MCF 10A (cell line): Measurements from ENCODE around the gene EXOC3. TPM values are rescaled to one million over a fixed set of nuclear protein-coding genes. Genes with fewer than 3 reads are reported as not detected.

Experiments used
- BruUV-seq: library from RNA; stranded (reverse); fragments of 400-500 nt; replicated peaks from 2 replicates; lab custom pipeline; 2021; lab: Mats Ljungman, UMichigan
- CTCF ChIA-PET: fragments of 300-600 bp; sonication (Branson Sonifier 250); formaldehyde crosslinking; extraction: SDS; loops from one replicate; lab custom pipeline; 2021; ENCODE audit warnings: antibody characterized with exemption, inconsistent platforms; lab: Yijun Ruan, JAX
- POLR2A ChIA-PET: fragments of 300-600, 350-650 bp; sonication (Branson Sonifier 250); formaldehyde crosslinking; extraction: SDS; loops from one replicate; lab custom pipeline; 2020; ENCODE audit warnings: antibody characterized with exemption, inconsistent platforms; lab: Yijun Ruan, JAX
- DNase-seq: peaks from one replicate; pipeline ENCODE4 v3.0.0-alpha.2; 2018; ENCODE audit not compliant: unreplicated experiment
- H3K27ac Mint-ChIP-seq: one replicate; pipeline ENCODE4 v1.8.0; 2022; ENCODE audit warnings: mild to moderate bottlenecking, low read depth, mixed read lengths; ENCODE audit not compliant: unreplicated experiment
- H3K27me3 Mint-ChIP-seq: one replicate; pipeline ENCODE4 v1.8.0; 2022; ENCODE audit warnings: mixed read lengths; ENCODE audit not compliant: insufficient read depth, unreplicated experiment
- H3K36me3 Mint-ChIP-seq: one replicate; pipeline ENCODE4 v1.8.0; 2022; ENCODE audit warnings: mild to moderate bottlenecking, moderate library complexity, mixed read lengths; ENCODE audit not compliant: insufficient read depth, unreplicated experiment
- H3K4me1 Mint-ChIP-seq: one replicate; pipeline ENCODE4 v1.8.0; 2022; ENCODE audit warnings: mixed read lengths; ENCODE audit not compliant: insufficient read depth, unreplicated experiment
- H3K4me3 Mint-ChIP-seq: one replicate; pipeline ENCODE4 v1.8.0; 2022; ENCODE audit warnings: mild to moderate bottlenecking, moderate library complexity, mixed read lengths; ENCODE audit not compliant: unreplicated experiment
- H3K9me3 Mint-ChIP-seq: one replicate; pipeline ENCODE4 v1.8.0; 2022; ENCODE audit warnings: mixed read lengths; ENCODE audit not compliant: unreplicated experiment
- intact Hi-C: fragments of 100-400 bp; cut with micrococcal nuclease; formaldehyde crosslinking; loops from 2 replicates; pipeline ENCODE4 v1.14.1; 2022
- total RNA-seq: library from RNA; stranded (reverse); gene quantifications from 2 replicates; pipeline ENCODE4 v1.2.3, GENCODE V29; 2022
- TF ChIP-seq, protein P1 (sequence below): fragments of 200-600 bp; IDR thresholded peaks from one replicate; pipeline ENCODE4 v1.8.0; 2022; ENCODE audit warnings: antibody characterized with exemption, mild to moderate bottlenecking; ENCODE audit not compliant: unreplicated experiment

Gene EXOC3
- total RNA-seq, 1 experiment from 2014 or later, result 44.1 TPM

DNA sequence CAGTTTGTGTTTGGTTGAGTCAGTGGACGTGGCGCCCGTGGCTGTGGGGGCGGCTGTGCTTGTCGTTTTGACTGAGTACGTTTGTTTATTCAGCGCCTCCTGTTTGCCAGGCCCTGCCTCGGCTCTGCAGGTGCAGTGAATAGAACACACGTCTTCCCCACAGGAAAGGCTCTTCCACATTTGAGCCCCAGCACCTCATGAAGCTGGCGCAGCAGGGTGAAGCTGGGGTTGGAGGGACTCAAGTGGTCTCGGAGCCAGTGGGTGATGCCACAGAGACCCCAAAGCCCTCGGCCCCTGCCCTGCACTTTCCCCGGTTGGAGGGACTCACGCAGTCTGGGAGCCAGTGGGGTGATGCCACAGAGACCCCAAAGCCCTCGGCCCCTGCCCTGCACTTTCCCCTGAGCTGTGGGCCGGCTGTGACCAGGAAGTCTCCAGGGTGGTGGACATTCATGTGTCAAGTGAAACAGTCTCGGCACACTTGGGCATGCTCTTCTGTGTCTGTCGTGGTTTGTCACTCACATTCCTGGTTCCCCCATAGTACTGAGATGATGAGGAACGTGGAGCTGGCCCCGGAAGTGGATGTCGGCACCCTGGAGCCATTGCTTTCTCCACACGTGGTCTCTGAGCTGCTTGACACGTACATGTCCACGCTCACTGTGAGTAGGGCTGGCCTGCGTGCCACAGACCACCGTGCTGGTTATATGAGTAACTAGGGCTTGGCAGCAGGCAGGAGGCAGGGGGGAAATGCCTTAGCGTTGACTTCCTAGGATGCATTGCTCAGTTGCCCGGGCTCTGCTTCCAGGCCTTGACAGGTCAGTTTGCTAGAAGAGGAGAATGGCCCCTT, 13.6 kb downstream of the EXOC3 start:
- TF ChIP-seq, protein P1, sequence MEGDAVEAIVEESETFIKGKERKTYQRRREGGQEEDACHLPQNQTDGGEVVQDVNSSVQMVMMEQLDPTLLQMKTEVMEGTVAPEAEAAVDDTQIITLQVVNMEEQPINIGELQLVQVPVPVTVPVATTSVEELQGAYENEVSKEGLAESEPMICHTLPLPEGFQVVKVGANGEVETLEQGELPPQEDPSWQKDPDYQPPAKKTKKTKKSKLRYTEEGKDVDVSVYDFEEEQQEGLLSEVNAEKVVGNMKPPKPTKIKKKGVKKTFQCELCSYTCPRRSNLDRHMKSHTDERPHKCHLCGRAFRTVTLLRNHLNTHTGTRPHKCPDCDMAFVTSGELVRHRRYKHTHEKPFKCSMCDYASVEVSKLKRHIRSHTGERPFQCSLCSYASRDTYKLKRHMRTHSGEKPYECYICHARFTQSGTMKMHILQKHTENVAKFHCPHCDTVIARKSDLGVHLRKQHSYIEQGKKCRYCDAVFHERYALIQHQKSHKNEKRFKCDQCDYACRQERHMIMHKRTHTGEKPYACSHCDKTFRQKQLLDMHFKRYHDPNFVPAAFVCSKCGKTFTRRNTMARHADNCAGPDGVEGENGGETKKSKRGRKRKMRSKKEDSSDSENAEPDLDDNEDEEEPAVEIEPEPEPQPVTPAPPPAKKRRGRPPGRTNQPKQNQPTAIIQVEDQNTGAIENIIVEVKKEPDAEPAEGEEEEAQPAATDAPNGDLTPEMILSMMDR, result no peak
- no TSS peak for BruUV-seq
- ChIA-PET POLR2A (interaction anchor here (0.5 to 3.8 kb wide), 2 partner anchors 16 to 352 kb away, joined by 3 to 14 read pairs; no protein-coding TSS in a partner anchor), CTCF (interaction anchor here (0.5 to 1.9 kb wide), 4 partner anchors 10 to 113 kb away, joined by 3 to 12 read pairs (median 4); no protein-coding TSS in a partner anchor)
- Mint-ChIP-seq H3K36me3 (peaks cover 73% of the 10 kb centered on the region), H3K4me3 (no peak overlapping the region), H3K9me3 (no peaks in the 10 kb centered on the region), H3K4me1 (peaks cover 33% of the 10 kb centered on the region), H3K27ac (no peak overlapping the region), H3K27me3 (no peaks in the 10 kb centered on the region)
- DNase-seq, result no peak
- intact Hi-C loops, result no loop called here

DNA sequence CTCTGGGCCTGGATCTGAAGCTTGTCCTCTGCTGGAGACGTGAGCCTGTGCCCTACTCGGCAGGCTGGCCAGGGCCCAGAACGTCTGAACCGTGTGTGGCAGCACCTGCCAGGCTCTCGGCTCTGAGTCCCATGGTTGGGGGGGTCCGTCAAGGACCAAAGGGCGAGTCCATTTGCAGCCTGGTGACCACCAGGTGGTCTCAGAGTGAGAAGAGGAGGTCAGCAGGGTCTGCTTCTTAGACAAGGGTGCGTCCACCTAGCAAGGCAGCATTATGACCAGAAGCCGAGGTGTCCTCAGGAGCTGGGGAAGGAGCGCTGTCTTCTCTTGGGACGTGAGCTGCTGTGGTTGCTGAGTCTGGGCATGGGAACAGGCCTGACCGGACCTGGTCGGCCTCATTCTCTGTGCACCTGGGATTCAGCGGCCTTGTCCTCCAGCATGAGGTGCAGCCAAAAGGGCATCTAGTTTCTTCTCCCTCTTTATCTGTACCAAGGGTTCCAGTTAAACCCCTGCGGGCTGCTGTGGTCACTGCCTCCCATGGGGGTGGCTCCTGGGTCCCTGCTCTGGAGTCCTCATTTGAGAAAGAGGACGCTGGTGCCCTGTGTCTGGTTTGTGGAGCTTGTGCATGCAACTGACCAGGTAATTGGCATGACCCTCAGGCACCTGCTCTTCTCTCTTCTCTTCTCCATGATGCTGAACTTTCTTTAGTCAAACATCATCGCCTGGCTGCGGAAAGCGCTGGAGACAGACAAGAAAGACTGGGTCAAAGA, 14.4 kb downstream of the EXOC3 start:
- no TSS peak for BruUV-seq
- no peak overlapping the region for H3K27ac Mint-ChIP-seq
- DNase-seq, result no peak
- H3K4me3 Mint-ChIP-seq, result no peak overlapping the region
- peaks cover 73% of the 10 kb centered on the region for H3K36me3 Mint-ChIP-seq
- peaks cover 33% of the 10 kb centered on the region for H3K4me1 Mint-ChIP-seq
- ChIA-PET CTCF (interaction anchor here (0.5 to 1.9 kb wide), 4 partner anchors 10 to 113 kb away, joined by 3 to 12 read pairs (median 4); no protein-coding TSS in a partner anchor), POLR2A (interaction anchor here (0.5 to 3.8 kb wide), 2 partner anchors 15 to 353 kb away, joined by 3 to 14 read pairs; no protein-coding TSS in a partner anchor)
- TF ChIP-seq, protein P1, result no peak
- no peaks in the 10 kb centered on the region for H3K9me3 Mint-ChIP-seq
- intact Hi-C loops, result no loop called here
- no peaks in the 10 kb centered on the region for H3K27me3 Mint-ChIP-seq

DNA sequence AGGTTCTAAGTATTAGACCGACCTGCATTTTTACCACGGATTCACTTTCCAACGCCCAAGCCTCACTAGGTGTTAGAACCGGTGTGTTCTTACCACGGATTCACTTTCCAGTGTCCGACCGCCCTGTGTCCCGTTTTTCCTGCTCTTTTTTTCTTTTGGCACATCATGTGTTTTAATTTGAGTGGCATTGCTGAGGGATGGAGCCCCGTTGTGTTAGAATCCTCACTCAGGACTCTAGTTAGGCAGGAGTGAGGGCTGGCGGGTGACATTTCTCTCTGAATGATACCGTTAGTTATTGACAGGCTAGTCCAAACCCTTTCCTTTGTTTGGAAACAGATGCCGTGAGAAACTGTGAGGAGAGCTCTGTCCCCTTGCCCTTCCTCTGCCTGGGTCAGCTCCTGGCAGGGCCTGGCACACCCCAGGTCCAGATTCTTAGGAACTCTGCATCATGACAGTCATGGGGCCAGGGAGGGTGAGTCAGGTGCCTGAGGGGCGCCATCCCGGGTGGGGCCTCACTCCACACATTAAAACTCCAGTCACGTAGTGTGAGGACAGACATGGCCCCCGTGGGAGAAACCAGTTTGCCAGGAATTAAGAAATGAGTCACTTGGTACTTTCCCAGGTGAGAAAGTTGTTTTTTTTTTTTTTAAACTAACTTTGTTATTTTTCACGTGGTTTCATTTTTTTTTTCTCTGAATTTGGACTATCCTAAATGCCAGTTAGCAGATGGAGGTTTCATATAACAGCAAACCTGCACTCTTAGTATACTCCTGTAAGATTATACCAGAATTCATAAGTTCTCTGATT, 15.8 kb downstream of the EXOC3 start:
- H3K9me3 Mint-ChIP-seq, result no peaks in the 10 kb centered on the region
- intact Hi-C loops, result no loop called here
- H3K4me3 Mint-ChIP-seq, result peak overlapping the region; percentile 11
- peak overlapping the region; percentile 65 for H3K27ac Mint-ChIP-seq
- DNase-seq, result peak; percentile 78
- peaks cover 26% of the 10 kb centered on the region for H3K4me1 Mint-ChIP-seq
- TF ChIP-seq, protein P1, result no peak
- no peaks in the 10 kb centered on the region for H3K27me3 Mint-ChIP-seq
- ChIA-PET CTCF (interaction anchor here (0.7 kb wide), 2 partner anchors 12 to 78 kb away, joined by 3 read pairs; no protein-coding TSS in a partner anchor), POLR2A (interaction anchor here (0.6 to 3.8 kb wide), 6 partner anchors 11 to 434 kb away, joined by 3 to 14 read pairs (median 4); partner anchors contain the start of genes BRD9 and TRIP13)
- peaks cover 72% of the 10 kb centered on the region for H3K36me3 Mint-ChIP-seq
- BruUV-seq, result no TSS peak
